Smooth muscle cell (in vitro differentiated cells): ENCODE data around the gene ILDR1. TPM values are rescaled to one million over a fixed set of nuclear protein-coding genes. Genes with fewer than 3 reads are reported as not detected.
A peak's percentile ranks its signal among the peaks of the same experiment; 100 is the strongest.
"Not testable (repeated sequence)": the region's sequence is repeated elsewhere in the genome, so short reads cannot be mapped to it uniquely, and the experiment has no call there.

Source experiments
- DNase-seq: peaks from one replicate; lab custom pipeline; 2025; ENCODE audit not compliant: unreplicated experiment; lab: John Stamatoyannopoulos, UW
- H2AFZ ChIP-seq: fragments of 200-600 bp; sonication (generic); 2 replicates; pipeline ENCODE4 v1.6.0; 2016; ENCODE audit warnings: antibody characterized with exemption, low read depth, mild to moderate bottlenecking
- H3F3A ChIP-seq: fragments of 200-600 bp; sonication (generic); 2 replicates; pipeline ENCODE4 v1.6.0; 2017; ENCODE audit warnings: antibody characterized with exemption, low read depth
- H3K27ac ChIP-seq: fragments of 200-600 bp; sonication (generic); 2 replicates; pipeline ENCODE4 v1.5.1; 2016; ENCODE audit warnings: low read depth, mild to moderate bottlenecking
- H3K27me3 ChIP-seq: fragments of 200-600 bp; sonication (generic); 2 replicates; pipeline ENCODE4 v1.6.1; 2016; ENCODE audit warnings: low read depth, mild to moderate bottlenecking
- H3K36me3 ChIP-seq: fragments of 200-600 bp; sonication (generic); 2 replicates; pipeline ENCODE4 v1.5.1; 2016; ENCODE audit warnings: low read depth
- H3K4me1 ChIP-seq: fragments of 200-600 bp; sonication (generic); 2 replicates; pipeline ENCODE4 v1.5.1; 2016; ENCODE audit warnings: low read depth
- H3K4me2 ChIP-seq: fragments of 200-600 bp; sonication (generic); 2 replicates; pipeline ENCODE4 v1.6.0; 2016; ENCODE audit warnings: mild to moderate bottlenecking
- H3K4me3 ChIP-seq: fragments of 200-600 bp; sonication (generic); 2 replicates; pipeline ENCODE4 v1.5.1; 2016; ENCODE audit warnings: mild to moderate bottlenecking
- H3K79me2 ChIP-seq: fragments of 200-600 bp; sonication (generic); 2 replicates; pipeline ENCODE4 v1.6.0; 2016; ENCODE audit warnings: low read depth, mild to moderate bottlenecking
- H3K9ac ChIP-seq: fragments of 200-600 bp; sonication (generic); 2 replicates; pipeline ENCODE4 v1.6.0; 2016; ENCODE audit warnings: low read depth
- H3K9me3 ChIP-seq: fragments of 200-600 bp; sonication (generic); replicated peaks from 2 replicates; pipeline ENCODE4 v1.5.1; 2016; ENCODE audit warnings: low read depth
- H4K20me1 ChIP-seq: fragments of 200-600 bp; sonication (generic); 2 replicates; pipeline ENCODE4 v1.6.0; 2016; ENCODE audit warnings: low read depth
- CTCF ChIP-seq: fragments of 200-600 bp; sonication (generic); IDR thresholded peaks from 2 replicates; pipeline ENCODE4 v1.5.1; 2017; ENCODE audit warnings: borderline replicate concordance, mild to moderate bottlenecking, antibody characterized with exemption; ENCODE audit not compliant: insufficient read depth, poor library complexity, severe bottlenecking
- WGBS: methylation state at CpG from one replicate; pipeline ENCODE4 v1.1.7; 2016; ENCODE audit warnings: low lambda C conversion rate; 5-methylcytosine and 5-hydroxymethylcytosine counted together
- polyA plus RNA-seq: library from polyadenylated mRNA; unstranded; fragments of >200 nt; fragmentation: Nextera tagmentation; extraction: Ambion mirVana; gene quantifications from 2 replicates; pipeline ENCODE4 v1.2.1, GENCODE V29; 2016
- small RNA-seq: library from RNA; depleted of rRNA; stranded (forward); fragments of <200 nt; gene quantifications from one replicate; pipeline ENCODE3, GENCODE V24; 2014
- total RNA-seq: library from RNA; depleted of rRNA; stranded (reverse); fragments of >200 nt; gene quantifications from 2 replicates; pipeline ENCODE4 v1.2.3, GENCODE V29; 2014

The ILDR1 gene
- total and polyA plus RNA-seq, 2 experiments from 2014 or later: 1.4 TPM; not detected in 1

- Histone ChIP-seq H3K4me2 (no peak overlapping the region), H3K9ac (no peak overlapping the region), H3K4me3 (no peak overlapping the region), H3K27me3 (no peaks in the 10 kb centered on the region), H3K27ac (peak overlapping the region; percentile 79), H3K9me3 (no peaks in the 10 kb centered on the region), H3K79me2 (no peaks in the 10 kb centered on the region), H2AFZ (no peak overlapping the region), H3K36me3 (no peaks in the 10 kb centered on the region), H4K20me1 (no peaks in the 10 kb centered on the region), H3F3A (no peaks in the 10 kb centered on the region), H3K4me1 (no peaks in the 10 kb centered on the region)
- no peak for DNase-seq
- WGBS: 87% methylated on average over 1 of the region's 1 CpG
- no peak for TF ChIP-seq CTCF
These were observed 80.5 kb downstream of the ILDR1 start for GRCh38 chr3:121941592-121941991.

DNA sequence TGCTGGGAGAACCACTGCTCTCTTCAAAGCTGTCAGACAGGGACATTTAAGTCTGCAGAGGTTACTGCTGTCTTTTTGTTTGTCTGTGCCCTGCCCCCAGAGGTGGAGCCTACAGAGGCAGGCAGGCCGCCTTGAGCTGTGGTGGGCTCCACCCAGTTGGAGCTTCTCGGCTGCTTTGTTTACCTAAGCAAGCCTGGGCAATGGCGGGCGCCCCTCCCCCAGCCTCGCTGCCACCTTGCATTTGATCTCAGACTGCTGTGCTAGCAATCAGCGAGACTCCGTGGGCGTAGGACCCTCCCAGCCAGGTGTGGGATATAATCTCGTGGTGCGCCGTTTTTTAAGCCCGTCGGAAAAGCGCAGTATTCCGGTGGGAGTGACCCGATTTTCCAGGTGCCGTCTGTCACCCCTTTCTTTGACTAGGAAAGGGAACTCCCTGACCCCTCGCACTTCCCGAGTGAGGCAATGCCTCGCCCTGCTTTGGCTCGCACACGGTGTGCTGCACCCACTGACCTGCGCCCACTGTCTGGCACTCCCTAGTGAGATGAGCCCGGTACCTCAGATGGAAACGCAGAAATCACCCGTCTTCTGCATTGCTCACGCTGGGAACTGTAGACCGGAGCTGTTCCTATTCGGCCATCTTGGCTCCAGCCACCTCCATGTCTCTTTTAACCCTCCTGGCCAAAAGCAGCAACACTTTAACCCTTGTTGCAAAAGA lies 83.7 kb downstream of the ILDR1 start:
- not testable (repeated sequence) for H2AFZ ChIP-seq, H4K20me1 ChIP-seq, H3K4me1 ChIP-seq, H3K79me2 ChIP-seq, H3K9ac ChIP-seq, H3K4me3 ChIP-seq, H3K4me2 ChIP-seq, H3K36me3 ChIP-seq, H3K9me3 ChIP-seq, DNase-seq, H3F3A ChIP-seq, H3K27ac ChIP-seq, H3K27me3 ChIP-seq
- 78% methylated on average over 29 of the region's 29 CpGs for WGBS

Small RNA genes within 50 kb of the gene (small RNA-seq; reads per million reads assigned to genes)
- not detected for gene RF00019

Other genes starting within 250 kb of the ILDR1 start
- gene IQCB1, start 187.2 kb downstream of the ILDR1 start, total RNA-seq: 19.2 and 22.3 TPM in 2 replicates
- gene IQCB1, start 187.2 kb downstream of the ILDR1 start, polyA plus RNA-seq: 14.2 and 20.1 TPM in 2 replicates
- gene EAF2, start 187.0 kb downstream of the ILDR1 start, total RNA-seq: 4.1 and 7.3 TPM in 2 replicates
- 5.1 and 6.5 TPM in 2 replicates for gene EAF2, start 187.0 kb downstream of the ILDR1 start, polyA plus RNA-seq
- gene SLC15A2, start 127.8 kb downstream of the ILDR1 start, total RNA-seq: 0.36 and 1.5 TPM in 2 replicates
- gene SLC15A2, start 127.8 kb downstream of the ILDR1 start, polyA plus RNA-seq: 0.07 and 0.35 TPM in 2 replicates
- not detected in 2 replicates for gene CD86, start 33.1 kb upstream of the ILDR1 start, total RNA-seq
- not detected in 2 replicates for gene CD86, start 33.1 kb upstream of the ILDR1 start, polyA plus RNA-seq
- not detected in 2 replicates for gene CASR, start 161.4 kb upstream of the ILDR1 start, total RNA-seq
- not detected in 2 replicates for gene CASR, start 161.4 kb upstream of the ILDR1 start, polyA plus RNA-seq